DND-41 (cell line): ENCODE results near the gene GRAMD2B.

Experiments
- EZH2 ChIP-seq: IDR thresholded peaks from 3 replicates; pipeline ENCODE4 v1.6.1; 2012; ENCODE audit warnings: borderline replicate concordance, low read depth, mild to moderate bottlenecking, moderate library complexity, low read length, inconsistent platforms; ENCODE audit not compliant: severe bottlenecking
- TF ChIP-seq, protein P1 (sequence below): IDR thresholded peaks from 2 replicates; pipeline ENCODE4 v1.5.1; 2012; ENCODE audit warnings: borderline replicate concordance, low read length, moderate library complexity, mild to moderate bottlenecking; ENCODE audit not compliant: poor library complexity, severe bottlenecking; ENCODE audit errors: extremely low read depth

GRCh38 chr5:126433701-126434100, 10.5 kb downstream of the GRAMD2B start:
- TF ChIP-seq, protein P1, sequence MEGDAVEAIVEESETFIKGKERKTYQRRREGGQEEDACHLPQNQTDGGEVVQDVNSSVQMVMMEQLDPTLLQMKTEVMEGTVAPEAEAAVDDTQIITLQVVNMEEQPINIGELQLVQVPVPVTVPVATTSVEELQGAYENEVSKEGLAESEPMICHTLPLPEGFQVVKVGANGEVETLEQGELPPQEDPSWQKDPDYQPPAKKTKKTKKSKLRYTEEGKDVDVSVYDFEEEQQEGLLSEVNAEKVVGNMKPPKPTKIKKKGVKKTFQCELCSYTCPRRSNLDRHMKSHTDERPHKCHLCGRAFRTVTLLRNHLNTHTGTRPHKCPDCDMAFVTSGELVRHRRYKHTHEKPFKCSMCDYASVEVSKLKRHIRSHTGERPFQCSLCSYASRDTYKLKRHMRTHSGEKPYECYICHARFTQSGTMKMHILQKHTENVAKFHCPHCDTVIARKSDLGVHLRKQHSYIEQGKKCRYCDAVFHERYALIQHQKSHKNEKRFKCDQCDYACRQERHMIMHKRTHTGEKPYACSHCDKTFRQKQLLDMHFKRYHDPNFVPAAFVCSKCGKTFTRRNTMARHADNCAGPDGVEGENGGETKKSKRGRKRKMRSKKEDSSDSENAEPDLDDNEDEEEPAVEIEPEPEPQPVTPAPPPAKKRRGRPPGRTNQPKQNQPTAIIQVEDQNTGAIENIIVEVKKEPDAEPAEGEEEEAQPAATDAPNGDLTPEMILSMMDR: no peak
- no peak for TF ChIP-seq EZH2
